NT2/D1 (cell line): ENCODE measurements around the gene ANXA9.

Experiments used
- SUZ12 ChIP-seq: IDR thresholded peaks from 2 replicates; pipeline ENCODE4 v1.6.1; 2011; ENCODE audit not compliant: insufficient read length, insufficient read depth; ENCODE audit errors: extremely low read depth
- YY1 ChIP-seq: IDR thresholded peaks from 2 replicates; pipeline ENCODE4 v1.6.1; 2011; ENCODE audit not compliant: insufficient read length, insufficient read depth

DNA sequence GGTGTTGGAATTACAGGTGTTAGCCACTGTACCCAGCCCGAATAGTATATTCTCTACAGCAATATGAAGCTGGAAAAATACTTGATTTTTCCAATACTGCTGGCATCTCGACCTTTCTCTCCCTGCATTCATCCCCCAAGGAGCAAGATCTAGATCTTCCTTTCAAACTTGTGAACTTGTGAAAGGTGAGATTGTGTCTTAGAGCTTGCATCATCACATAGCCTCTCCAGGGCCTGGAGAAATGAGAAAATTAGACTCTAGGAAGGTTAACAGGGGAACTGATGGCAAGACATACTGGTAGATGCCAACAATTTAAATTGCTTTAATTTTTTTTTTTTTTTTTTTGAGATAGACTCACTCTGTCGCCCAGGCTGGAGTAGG lies 28.2 kb downstream of the ANXA9 start:
- no peak for TF ChIP-seq SUZ12
- no peak for TF ChIP-seq YY1
